Sigmoid colon (tissue), 4 donors: Measurements from ENCODE around the gene MPO.

Experiments used
- CTCF ChIP-seq, 4 experiments: fragments of 450-650 bp in 3 of 4; fragments of 200-600 bp in 1 of 4; IDR thresholded peaks; one replicate each; pipeline ENCODE4 v1.5.1; 2016 to 2019; ENCODE audit warnings: antibody characterized with exemption in 4 of 4, mild to moderate bottlenecking in 3 of 4, moderate library complexity in 2 of 4
- POLR2AphosphoS5 ChIP-seq, 4 donors: sonication (generic); formaldehyde crosslinking; IDR thresholded peaks; one replicate each; pipeline ENCODE4 v1.6.1; 2017; ENCODE audit warnings: antibody characterized with exemption in 4 of 4

- TF ChIP-seq CTCF (IDR thresholded peaks at IDR 0.05), result no peak
- TF ChIP-seq POLR2AphosphoS5 (IDR thresholded peaks at IDR 0.05), result no peak
Observed at GRCh38 chr17:58248955-58249269, 31.8 kb downstream of the MPO start.
